Dendritic cell treated with granulocyte-macrophage colony-stimulating factor and Interleukin-4, amounts not matched to agents 40 ng/mL and 50 ng/mL, for 4 days (primary cell): ENCODE results near the gene OR6C1.
"Not testable (repeated sequence)": the region's sequence is repeated elsewhere in the genome, so short reads cannot be mapped to it uniquely, and the experiment has no call there.

Source experiments
- H3K27ac Mint-ChIP-seq: one replicate; pipeline ENCODE4 v1.8.0; 2022; ENCODE audit warnings: mild to moderate bottlenecking, mixed read lengths
- H3K27me3 Mint-ChIP-seq: one replicate; pipeline ENCODE4 v1.8.0; 2022; ENCODE audit warnings: mild to moderate bottlenecking, mixed read lengths
- H3K36me3 Mint-ChIP-seq: one replicate; pipeline ENCODE4 v1.8.0; 2022; ENCODE audit warnings: low read depth, mixed read lengths
- H3K4me1 Mint-ChIP-seq: one replicate; pipeline ENCODE4 v1.8.0; 2022; ENCODE audit warnings: low read depth, mixed read lengths
- H3K4me3 Mint-ChIP-seq: one replicate; pipeline ENCODE4 v1.8.0; 2022; ENCODE audit warnings: mild to moderate bottlenecking, moderate library complexity, mixed read lengths
- H3K9me3 Mint-ChIP-seq: one replicate; pipeline ENCODE4 v1.8.0; 2022; ENCODE audit warnings: mixed read lengths
- intact Hi-C: fragments of 100-400 bp; cut with micrococcal nuclease; formaldehyde crosslinking; loops from one replicate; pipeline ENCODE4 v1.15.0; 2022

Gene OR6C1

DNA sequence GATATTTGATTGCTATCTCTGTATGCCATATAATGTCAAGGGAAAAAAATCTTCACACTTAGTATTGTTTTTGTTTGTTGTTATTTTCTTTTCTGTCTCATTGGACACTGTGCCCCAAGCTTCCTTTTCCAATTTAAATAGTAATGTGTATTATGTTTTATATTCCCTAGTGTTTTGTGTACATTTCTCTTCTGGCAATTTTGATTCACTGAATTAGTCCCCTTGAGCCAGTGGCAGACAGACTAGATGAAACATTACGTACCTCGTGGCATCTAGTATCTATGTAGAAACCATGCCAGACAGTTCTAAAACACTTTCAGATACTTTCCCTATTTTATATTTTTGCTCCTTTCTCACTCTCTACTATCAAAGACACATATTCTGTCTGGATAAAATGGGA lies at the start of gene OR6C1:
Gene OR6C1, plus strand, starts transcription at position 301 of the 400 bp plus-strand sequence. CDS start 6,257 bp downstream, outside the sequence.
- Mint-ChIP-seq H3K9me3 (no peaks in the 10 kb centered on the region), H3K36me3 (no peaks in the 10 kb centered on the region), H3K4me3 (no peak within 1 kb of the TSS), H3K27me3 (peaks cover 2% of the 10 kb centered on the region), H3K27ac (no peak within 1 kb of the TSS), H3K4me1 (no peaks in the 10 kb centered on the region)
- intact Hi-C loops = no loop called here

DNA sequence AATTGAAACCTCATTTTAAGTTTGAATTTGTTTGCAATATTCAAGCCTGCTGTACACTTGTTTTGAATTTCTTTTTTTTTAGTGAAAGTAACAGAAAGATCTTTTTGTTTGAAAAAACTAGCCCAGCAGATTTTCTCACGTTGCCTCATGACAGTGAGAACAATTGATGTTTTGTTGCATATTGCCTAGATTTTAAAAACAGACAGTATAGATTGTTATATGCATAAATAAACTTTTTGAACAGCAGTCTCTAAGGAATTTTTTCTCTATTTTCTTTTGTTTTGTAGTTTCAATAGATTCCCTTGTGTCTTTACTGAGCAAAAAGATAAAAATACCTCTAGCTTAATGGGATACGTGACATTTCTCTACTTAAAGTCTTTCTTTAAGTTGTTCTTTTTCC lies 33.2 kb upstream of the OR6C1 start:
- no peaks in the 10 kb centered on the region for H3K9me3 Mint-ChIP-seq
- no peaks in the 10 kb centered on the region for H3K4me1 Mint-ChIP-seq
- no peak overlapping the region for H3K27ac Mint-ChIP-seq
- intact Hi-C loops = no loop called here
- H3K27me3 Mint-ChIP-seq = peaks cover 8% of the 10 kb centered on the region
- H3K36me3 Mint-ChIP-seq = no peaks in the 10 kb centered on the region
- no peak overlapping the region for H3K4me3 Mint-ChIP-seq

DNA sequence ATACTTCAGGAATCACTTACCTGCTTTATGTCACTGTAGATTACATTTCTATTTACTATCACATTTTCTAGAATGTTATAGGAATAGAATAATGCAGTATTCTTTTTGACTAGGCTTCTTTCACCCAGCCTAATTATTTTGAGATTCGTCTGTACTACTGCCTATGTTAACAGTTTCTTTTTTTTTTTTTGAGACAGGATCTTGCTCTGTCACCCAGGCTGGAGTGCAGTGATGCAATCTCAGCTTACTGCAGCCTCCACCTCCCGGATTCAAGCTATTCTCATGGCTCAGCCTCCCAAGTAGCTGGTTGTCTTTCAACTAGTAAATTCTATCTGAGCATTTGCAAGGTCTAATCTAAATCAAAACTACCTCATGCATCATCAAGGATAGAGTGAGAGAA lies 24.1 kb upstream of the OR6C1 start:
- H3K27ac Mint-ChIP-seq = no peak overlapping the region
- no peaks in the 10 kb centered on the region for H3K36me3 Mint-ChIP-seq
- H3K27me3 Mint-ChIP-seq = peaks cover 2% of the 10 kb centered on the region
- no peaks in the 10 kb centered on the region for H3K4me1 Mint-ChIP-seq
- H3K4me3 Mint-ChIP-seq = no peak overlapping the region
- H3K9me3 Mint-ChIP-seq = no peaks in the 10 kb centered on the region
- intact Hi-C loops = no loop called here

DNA sequence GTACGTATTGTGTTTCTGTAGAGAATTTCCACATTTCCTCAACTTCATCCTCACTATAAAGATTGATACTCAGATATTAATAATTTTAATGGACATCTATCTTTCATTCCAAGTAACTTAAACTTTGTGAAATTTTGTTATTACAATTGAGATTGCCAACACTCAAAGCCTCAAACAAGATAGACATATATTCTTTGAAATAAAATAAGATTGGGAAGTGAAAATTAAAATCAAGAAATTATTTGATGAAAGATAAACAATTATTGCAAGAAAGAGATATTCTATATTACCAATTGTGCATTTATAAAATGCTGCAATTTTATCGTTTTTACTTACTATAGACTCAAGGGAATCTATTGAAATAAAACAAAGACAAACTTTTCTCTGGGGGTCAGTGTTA lies 17.7 kb upstream of the OR6C1 start, which contains the start of gene OR6C6:
Gene OR6C6, minus strand, starts transcription at position 101 of the 400 bp plus-strand sequence. CDS start 1,337 bp downstream, outside the sequence.
- Mint-ChIP-seq H3K4me1 (no peaks in the 10 kb centered on the region), H3K9me3 (no peaks in the 10 kb centered on the region), H3K36me3 (no peaks in the 10 kb centered on the region), H3K27me3 (peaks cover 2% of the 10 kb centered on the region), H3K27ac (no peak within 1 kb of the TSS), H3K4me3 (no peak within 1 kb of the TSS)
- intact Hi-C loops = no loop called here

DNA sequence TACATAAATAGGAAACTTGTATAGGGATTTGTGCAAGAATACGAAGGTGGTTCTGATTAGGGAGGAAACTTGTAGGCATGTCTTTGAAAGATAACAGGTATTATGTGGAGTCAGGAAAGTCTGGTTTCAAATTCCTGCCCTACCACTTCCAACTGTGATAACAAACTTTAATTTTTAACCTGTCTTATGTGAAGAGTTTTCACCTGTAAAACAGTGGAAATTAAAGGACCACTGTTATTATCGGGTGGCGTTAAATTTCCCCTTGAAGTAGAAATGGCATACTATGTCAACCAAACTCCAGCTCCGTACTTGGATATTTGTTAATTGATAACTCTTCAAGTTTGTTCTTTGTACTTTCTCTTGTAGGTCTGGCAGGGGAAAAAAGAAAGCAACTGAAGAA lies 6.1 kb downstream of the OR6C1 start:
- Mint-ChIP-seq H3K27ac (no peak overlapping the region), H3K36me3 (no peaks in the 10 kb centered on the region), H3K4me1 (no peaks in the 10 kb centered on the region), H3K4me3 (no peak overlapping the region), H3K27me3 (peaks cover 6% of the 10 kb centered on the region), H3K9me3 (no peaks in the 10 kb centered on the region)
- intact Hi-C loops = no loop called here

DNA sequence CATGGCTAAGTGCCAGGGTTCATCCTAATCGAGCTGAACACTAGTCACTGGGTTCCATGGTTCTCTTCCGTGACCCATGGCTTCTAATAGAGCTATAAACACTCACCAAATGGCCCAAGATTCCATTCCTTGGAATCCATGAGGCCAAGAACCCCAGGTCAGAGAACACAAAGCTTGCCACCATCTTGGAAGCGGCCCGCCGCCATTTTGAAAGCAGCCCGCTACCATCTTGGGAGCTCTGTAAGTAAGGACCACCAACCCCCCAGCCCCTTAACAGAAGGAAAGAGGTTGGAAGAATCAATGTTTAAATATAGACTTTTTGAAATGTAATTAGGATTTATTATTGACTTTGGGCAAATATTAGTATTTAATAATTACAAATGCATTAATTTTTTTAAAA lies 11.7 kb downstream of the OR6C1 start:
- H3K36me3 Mint-ChIP-seq, H3K4me1 Mint-ChIP-seq, H3K9me3 Mint-ChIP-seq, H3K4me3 Mint-ChIP-seq, H3K27ac Mint-ChIP-seq, intact Hi-C loops, H3K27me3 Mint-ChIP-seq: not testable (repeated sequence)

DNA sequence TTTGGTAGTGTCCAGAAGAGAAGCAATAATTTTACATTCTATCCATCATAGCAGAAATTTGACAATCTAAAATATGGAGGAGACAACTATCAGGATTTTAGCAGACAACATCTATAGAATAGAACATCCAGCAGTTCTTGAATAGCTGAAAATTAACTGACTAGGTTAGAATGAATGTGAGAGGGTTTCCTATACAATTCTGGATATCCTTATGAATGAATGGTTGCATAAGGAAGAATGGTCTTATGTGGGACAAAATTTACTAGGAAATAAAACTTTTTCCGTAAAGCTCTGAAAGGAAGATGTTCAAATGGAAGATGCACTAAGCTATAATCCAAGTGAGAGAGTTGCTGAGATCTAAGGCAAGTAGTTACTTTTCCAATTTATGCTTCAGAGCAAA lies 16.3 kb downstream of the OR6C1 start, which contains the start of gene OR6C3:
Gene OR6C3, plus strand, starts transcription at position 301 of the 400 bp plus-strand sequence. CDS start 955 bp downstream, outside the sequence.
- intact Hi-C loops = no loop called here
- Mint-ChIP-seq H3K27me3 (no peaks in the 10 kb centered on the region), H3K9me3 (no peaks in the 10 kb centered on the region)

DNA sequence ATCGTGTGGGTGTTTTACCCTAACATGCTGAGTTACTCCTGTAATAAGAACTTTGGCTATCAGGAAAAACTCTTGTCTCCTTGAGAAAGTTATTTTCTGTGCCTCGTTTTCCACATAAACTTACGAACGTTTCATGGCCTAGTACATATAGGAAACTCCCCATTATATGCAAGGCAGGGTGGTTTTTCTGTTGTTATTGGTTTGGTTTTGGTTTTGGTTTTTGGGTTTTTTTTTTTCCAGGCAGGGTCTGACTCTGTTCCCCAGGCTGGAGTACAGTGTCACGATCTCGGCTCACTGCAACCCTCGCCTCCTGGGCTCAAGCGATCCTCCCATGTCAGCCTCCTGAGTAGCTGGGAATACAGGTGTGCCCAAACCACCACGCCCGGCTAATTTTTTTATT lies 21.9 kb downstream of the OR6C1 start:
- H3K9me3 Mint-ChIP-seq = no peaks in the 10 kb centered on the region
- H3K36me3 Mint-ChIP-seq = no peaks in the 10 kb centered on the region
- no peak overlapping the region for H3K4me3 Mint-ChIP-seq
- H3K27me3 Mint-ChIP-seq = peaks cover 7% of the 10 kb centered on the region
- H3K27ac Mint-ChIP-seq = no peak overlapping the region
- no peaks in the 10 kb centered on the region for H3K4me1 Mint-ChIP-seq
- intact Hi-C loops = no loop called here

More for the DNA sequence above, 16.3 kb downstream of the OR6C1 start, which contains the start of gene OR6C3:
- H3K36me3 Mint-ChIP-seq = no peaks in the 10 kb centered on the region
- no peak within 1 kb of the TSS for H3K27ac Mint-ChIP-seq
- no peaks in the 10 kb centered on the region for H3K4me1 Mint-ChIP-seq
- H3K4me3 Mint-ChIP-seq = no peak within 1 kb of the TSS

DNA sequence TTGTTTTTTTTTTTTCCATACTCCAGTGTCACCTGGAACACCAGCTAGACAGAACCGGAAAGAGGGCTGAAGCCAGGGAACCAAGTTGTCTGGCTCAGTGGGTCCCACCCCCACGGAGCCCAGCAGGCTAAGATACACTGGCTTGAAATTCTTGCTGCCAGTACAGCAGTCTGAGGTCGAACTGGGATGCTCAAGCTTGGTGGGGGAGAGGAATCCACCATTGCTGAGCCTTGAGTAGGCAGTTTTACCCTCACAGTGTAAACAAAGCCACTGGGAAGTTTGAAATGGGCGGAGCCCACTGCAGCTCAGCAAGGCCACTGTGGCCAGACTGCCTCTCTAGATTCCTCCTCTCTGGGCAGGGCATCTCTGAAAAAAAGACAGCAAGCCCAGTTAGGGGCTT lies 41.2 kb downstream of the OR6C1 start:
- H3K9me3 Mint-ChIP-seq, H3K4me3 Mint-ChIP-seq, H3K36me3 Mint-ChIP-seq, H3K27ac Mint-ChIP-seq, H3K27me3 Mint-ChIP-seq, intact Hi-C loops, H3K4me1 Mint-ChIP-seq: not testable (repeated sequence)

DNA sequence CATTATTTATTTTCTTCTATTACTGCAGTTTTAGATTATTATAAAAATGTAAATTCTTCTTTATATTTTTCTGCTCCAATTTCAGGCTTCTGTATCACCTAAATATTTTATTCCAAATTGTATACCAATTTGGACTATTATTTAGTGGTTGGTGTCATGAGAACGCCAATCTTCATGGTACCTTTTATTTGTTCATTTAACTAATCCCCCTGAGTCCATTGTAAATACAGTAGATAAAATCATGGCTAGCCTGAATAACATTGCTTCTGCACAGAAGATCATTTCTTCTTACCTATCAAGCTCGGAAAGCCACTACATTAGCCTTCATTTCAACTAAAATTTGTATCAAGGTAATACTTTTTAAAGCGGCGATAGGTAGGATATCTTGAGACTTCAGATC lies 48.5 kb downstream of the OR6C1 start, which contains the start of gene OR6C75:
Gene OR6C75, plus strand, starts transcription at position 301 of the 400 bp plus-strand sequence. CDS start 2,136 bp downstream, outside the sequence.
- Mint-ChIP-seq H3K27me3 (peaks cover 8% of the 10 kb centered on the region), H3K27ac (no peak within 1 kb of the TSS), H3K36me3 (no peaks in the 10 kb centered on the region), H3K9me3 (no peaks in the 10 kb centered on the region), H3K4me1 (no peaks in the 10 kb centered on the region), H3K4me3 (no peak within 1 kb of the TSS)
- intact Hi-C loops = no loop called here

DNA sequence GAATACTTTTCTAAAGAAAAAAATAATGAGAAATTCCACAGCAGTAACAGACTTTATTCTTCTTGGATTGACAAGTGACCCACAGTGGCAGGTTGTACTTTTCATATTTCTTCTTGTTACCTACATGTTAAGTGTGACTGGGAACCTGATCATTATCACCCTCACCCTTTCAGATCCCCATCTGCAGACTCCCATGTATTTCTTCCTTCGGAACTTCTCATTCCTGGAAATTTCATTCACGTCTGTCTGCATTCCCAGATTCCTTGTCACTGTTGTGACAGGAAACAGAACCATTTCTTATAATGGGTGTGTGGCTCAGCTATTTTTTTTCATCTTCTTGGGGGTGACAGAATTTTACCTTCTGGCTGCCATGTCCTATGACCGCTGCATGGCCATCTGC lies 50.9 kb downstream of the OR6C1 start:
- intact Hi-C loops = no loop called here
- H3K27me3 Mint-ChIP-seq = peaks cover 4% of the 10 kb centered on the region

More for the DNA sequence above, 50.9 kb downstream of the OR6C1 start:
- no peak overlapping the region for H3K27ac Mint-ChIP-seq
- no peaks in the 10 kb centered on the region for H3K36me3 Mint-ChIP-seq
- no peak overlapping the region for H3K4me3 Mint-ChIP-seq
- H3K9me3 Mint-ChIP-seq = no peaks in the 10 kb centered on the region
- no peaks in the 10 kb centered on the region for H3K4me1 Mint-ChIP-seq
